B cell (primary cell): ENCODE data around the gene NCK2. TPM values are rescaled to one million over a fixed set of nuclear protein-coding genes. Genes with fewer than 3 reads are reported as not detected.

ENCODE experiments used
- ATAC-seq: fragments of 200-7000 bp; cut with Tn5 transposase; one replicate; pipeline ENCODE4 v1.10.0; 2021; ENCODE audit warnings: low read depth, mild to moderate bottlenecking, moderate number of reproducible peaks, moderate library complexity
- CTCF ChIA-PET: fragments of 350-600 bp; sonication (Branson Sonifier 250); formaldehyde crosslinking; loops from one replicate; lab custom pipeline; 2021; ENCODE audit warnings: antibody characterized with exemption, inconsistent platforms; lab: Charles Lee
- POLR2A ChIA-PET: fragments of 350-600 bp; sonication (Branson Sonifier 250); formaldehyde crosslinking; loops from one replicate; lab custom pipeline; 2021; ENCODE audit warnings: antibody characterized with exemption; lab: Charles Lee
- DNase-seq: peaks from one replicate; pipeline ENCODE4 v3.0.0; 2013
- H2AFZ ChIP-seq: 2 replicates; pipeline ENCODE4 v1.6.1; 2012; ENCODE audit warnings: mild to moderate bottlenecking, low read depth, low read length; ENCODE audit not compliant: insufficient read depth, poor library complexity, severe bottlenecking
- H3K27ac ChIP-seq, 2 donors: 1 replicate in 1 of 2; 2 replicates in 1 of 2; pipeline ENCODE4 v1.5.1; 2012 to 2013; ENCODE audit warnings: low read length in 2 of 2, mild to moderate bottlenecking in 2 of 2, moderate library complexity in 1 of 2
- H3K27me3 ChIP-seq, 4 experiments: fragments of 200-600 bp in 1 of 4; sonication (generic) in 1 of 4; replicated peaks in 1 of 4; 1 replicate in 2 of 4; 2 replicates in 2 of 4; pipeline versions ENCODE4 v1.6.1 to v1.7.0; 2013 to 2016; ENCODE audit warnings: low read length in 3 of 4, mild to moderate bottlenecking in 2 of 4, mixed read lengths in 1 of 4, moderate library complexity in 1 of 4; ENCODE audit not compliant: insufficient read depth in 4 of 4, control insufficient read depth in 3 of 4; ENCODE audit errors: control extremely low read depth in 1 of 4
- H3K36me3 ChIP-seq, 2 experiments: replicated peaks in 1 of 2; 1 replicate in 1 of 2; 2 replicates in 1 of 2; pipeline versions ENCODE4 v1.6.1 to v1.7.1; 2013; ENCODE audit warnings: low read length in 1 of 2; ENCODE audit not compliant: insufficient read depth in 2 of 2, control insufficient read depth in 1 of 2; ENCODE audit errors: control extremely low read depth in 1 of 2, extremely low read depth in 1 of 2
- H3K4me1 ChIP-seq, 2 donors: fragments of 200-600 bp in 1 of 2; sonication (generic) in 1 of 2; 1 replicate in 1 of 2; 2 replicates in 1 of 2; pipeline versions ENCODE4 v1.5.1 to v1.6.1; 2013 to 2017; ENCODE audit warnings: low read length in 2 of 2; ENCODE audit not compliant: control insufficient read depth in 2 of 2, insufficient read depth in 2 of 2
- H3K4me2 ChIP-seq: replicated peaks from 2 replicates; pipeline ENCODE3; 2012; ENCODE audit warnings: mild to moderate bottlenecking, low read depth, low read length; ENCODE audit not compliant: poor library complexity, severe bottlenecking
- H3K4me3 ChIP-seq, 5 experiments: fragments of 200-600 bp in 1 of 5; sonication (generic) in 1 of 5; 1 replicate in 3 of 5; 2 replicates in 2 of 5; pipeline versions ENCODE4 v1.5.1 to v1.7.0; 2011 to 2016; ENCODE audit warnings: low read length in 4 of 5, mild to moderate bottlenecking in 4 of 5, low read depth in 2 of 5, control low read depth in 1 of 5, moderate library complexity in 1 of 5; ENCODE audit not compliant: insufficient read depth in 1 of 5; ENCODE audit errors: control extremely low read depth in 1 of 5, extremely low read depth in 1 of 5
- H3K79me2 ChIP-seq: fragments of 200-600 bp; sonication (generic); one replicate; pipeline ENCODE4 v1.6.0; 2016; ENCODE audit warnings: low read length; ENCODE audit not compliant: control insufficient read depth, insufficient read depth
- H3K9ac ChIP-seq: fragments of 200-600 bp; sonication (generic); 2 replicates; pipeline ENCODE4 v1.6.1; 2017; ENCODE audit warnings: mild to moderate bottlenecking, low read length, moderate library complexity
- H3K9me3 ChIP-seq, 3 donors: one replicate each; pipeline versions ENCODE4 v1.6.1 to v1.7.1; 2013; ENCODE audit warnings: low read length in 2 of 3; ENCODE audit not compliant: control insufficient read depth in 2 of 3, insufficient read depth in 1 of 3; ENCODE audit errors: control extremely low read depth in 1 of 3
- H4K20me1 ChIP-seq: 2 replicates; pipeline ENCODE4 v1.6.0; 2012; ENCODE audit warnings: mild to moderate bottlenecking, low read length; ENCODE audit not compliant: insufficient read depth, control insufficient read depth, poor library complexity, severe bottlenecking
- H3K27ac Mint-ChIP-seq: one replicate; pipeline ENCODE4 v1.8.0; 2021; ENCODE audit warnings: mixed read lengths
- H3K27me3 Mint-ChIP-seq: one replicate; pipeline ENCODE4 v1.8.0; 2021; ENCODE audit warnings: mixed read lengths
- H3K4me1 Mint-ChIP-seq: one replicate; pipeline ENCODE4 v1.8.0; 2021; ENCODE audit warnings: mixed read lengths
- H3K4me3 Mint-ChIP-seq: one replicate; pipeline ENCODE4 v1.8.0; 2021; ENCODE audit warnings: mixed read lengths
- H3K9me3 Mint-ChIP-seq: one replicate; pipeline ENCODE4 v1.8.0; 2022; ENCODE audit warnings: mixed read lengths; ENCODE audit not compliant: insufficient read depth
- EZH2 ChIP-seq: IDR thresholded peaks from 2 replicates; pipeline ENCODE4 v1.6.1; 2012; ENCODE audit warnings: borderline replicate concordance, low read depth, mild to moderate bottlenecking, moderate library complexity, low read length; ENCODE audit not compliant: insufficient read depth, poor library complexity, severe bottlenecking
- WGBS: methylation state at CpG from one replicate; pipeline ENCODE4 v1.1.5; 2013; ENCODE audit warnings: missing lambda C conversion rate; ENCODE audit not compliant: insufficient coverage; 5-methylcytosine and 5-hydroxymethylcytosine counted together
- intact Hi-C: fragments of 100-400 bp; cut with micrococcal nuclease; formaldehyde crosslinking; loops from one replicate; pipeline ENCODE4 v1.10.0; 2022
- polyA plus RNA-seq: library from polyadenylated mRNA; depleted of rRNA; stranded (reverse); fragments of >200 nt; gene quantifications from 2 replicates; pipeline ENCODE4 v1.2.3, GENCODE V29; 2012
- total RNA-seq, 2 donors: library from RNA; stranded (reverse); fragments of 120-200 nt in 1 of 2; gene quantifications; 1 replicate in 1 of 2; 2 replicates in 1 of 2; pipeline versions ENCODE4 v1.2.3 to v1.2.4, GENCODE V29; 2013 to 2022
- TF ChIP-seq, protein P1 (sequence below): fragments of 200-600 bp; IDR thresholded peaks from one replicate; pipeline ENCODE4 v1.8.0; 2022; ENCODE audit warnings: antibody characterized with exemption, mild to moderate bottlenecking

NCK2 gene
- total and polyA plus RNA-seq, 2 donors (not counting 1 experiment from before 2014, with no cell fraction given), result 64.2 to 72.3 TPM

DNA sequence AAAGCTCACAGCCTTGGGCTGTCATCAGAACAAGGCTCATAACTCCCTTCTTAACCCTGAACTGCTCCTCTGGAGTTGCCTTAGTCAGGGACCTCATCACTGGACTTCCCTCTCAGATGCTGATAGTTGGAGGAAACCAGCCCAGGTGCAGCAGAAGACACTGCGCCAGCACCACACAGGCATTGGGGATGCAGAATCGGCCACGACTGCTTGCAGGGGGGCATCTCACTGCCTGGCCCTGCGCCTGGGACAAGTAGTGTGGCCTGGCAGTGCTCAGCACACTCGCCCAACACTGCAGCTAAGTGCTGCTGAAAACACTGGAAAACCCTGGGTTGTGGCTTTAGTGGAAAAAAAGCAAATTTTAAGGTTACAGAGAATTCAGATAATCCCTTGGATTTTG, 68.7 kb downstream of the NCK2 start:
- WGBS, result 87% methylated on average over 5 of the region's 5 CpGs
- POLR2A ChIA-PET, result no interaction called here
- H3K27me3 Mint-ChIP-seq, result no peaks in the 10 kb centered on the region
- H3K27ac ChIP-seq, result peak overlapping the region in 1 of 2 donors; percentile 34
- H3K9me3 ChIP-seq, result no peaks in the 10 kb centered on the region
- H3K36me3 ChIP-seq, result peaks cover 13 to 20% of the 10 kb centered on the region in 2 experiments
- no peak overlapping the region for H3K9ac ChIP-seq
- peaks cover 27 to 50% of the 10 kb centered on the region in 2 donors for H3K4me1 ChIP-seq
- DNase-seq (no peak), ATAC-seq (no peak)
- no peak overlapping the region for H3K4me2 ChIP-seq
- intact Hi-C loops, result no loop called here
- no peaks in the 10 kb centered on the region for H3K27me3 ChIP-seq
- H3K4me3 Mint-ChIP-seq, result no peak overlapping the region
- H3K4me1 Mint-ChIP-seq, result peaks cover 63% of the 10 kb centered on the region
- no peak overlapping the region for H2AFZ ChIP-seq
- H3K79me2 ChIP-seq, result peaks cover 91% of the 10 kb centered on the region
- no peaks in the 10 kb centered on the region for H3K9me3 Mint-ChIP-seq
- no peak for TF ChIP-seq EZH2
- TF ChIP-seq, protein P1, sequence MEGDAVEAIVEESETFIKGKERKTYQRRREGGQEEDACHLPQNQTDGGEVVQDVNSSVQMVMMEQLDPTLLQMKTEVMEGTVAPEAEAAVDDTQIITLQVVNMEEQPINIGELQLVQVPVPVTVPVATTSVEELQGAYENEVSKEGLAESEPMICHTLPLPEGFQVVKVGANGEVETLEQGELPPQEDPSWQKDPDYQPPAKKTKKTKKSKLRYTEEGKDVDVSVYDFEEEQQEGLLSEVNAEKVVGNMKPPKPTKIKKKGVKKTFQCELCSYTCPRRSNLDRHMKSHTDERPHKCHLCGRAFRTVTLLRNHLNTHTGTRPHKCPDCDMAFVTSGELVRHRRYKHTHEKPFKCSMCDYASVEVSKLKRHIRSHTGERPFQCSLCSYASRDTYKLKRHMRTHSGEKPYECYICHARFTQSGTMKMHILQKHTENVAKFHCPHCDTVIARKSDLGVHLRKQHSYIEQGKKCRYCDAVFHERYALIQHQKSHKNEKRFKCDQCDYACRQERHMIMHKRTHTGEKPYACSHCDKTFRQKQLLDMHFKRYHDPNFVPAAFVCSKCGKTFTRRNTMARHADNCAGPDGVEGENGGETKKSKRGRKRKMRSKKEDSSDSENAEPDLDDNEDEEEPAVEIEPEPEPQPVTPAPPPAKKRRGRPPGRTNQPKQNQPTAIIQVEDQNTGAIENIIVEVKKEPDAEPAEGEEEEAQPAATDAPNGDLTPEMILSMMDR, result no peak
- CTCF ChIA-PET, result no interaction called here
- peak overlapping the region; percentile 6 for H3K27ac Mint-ChIP-seq
- H3K4me3 ChIP-seq, result no peak overlapping the region
- H4K20me1 ChIP-seq, result peaks cover 57% of the 10 kb centered on the region

DNA sequence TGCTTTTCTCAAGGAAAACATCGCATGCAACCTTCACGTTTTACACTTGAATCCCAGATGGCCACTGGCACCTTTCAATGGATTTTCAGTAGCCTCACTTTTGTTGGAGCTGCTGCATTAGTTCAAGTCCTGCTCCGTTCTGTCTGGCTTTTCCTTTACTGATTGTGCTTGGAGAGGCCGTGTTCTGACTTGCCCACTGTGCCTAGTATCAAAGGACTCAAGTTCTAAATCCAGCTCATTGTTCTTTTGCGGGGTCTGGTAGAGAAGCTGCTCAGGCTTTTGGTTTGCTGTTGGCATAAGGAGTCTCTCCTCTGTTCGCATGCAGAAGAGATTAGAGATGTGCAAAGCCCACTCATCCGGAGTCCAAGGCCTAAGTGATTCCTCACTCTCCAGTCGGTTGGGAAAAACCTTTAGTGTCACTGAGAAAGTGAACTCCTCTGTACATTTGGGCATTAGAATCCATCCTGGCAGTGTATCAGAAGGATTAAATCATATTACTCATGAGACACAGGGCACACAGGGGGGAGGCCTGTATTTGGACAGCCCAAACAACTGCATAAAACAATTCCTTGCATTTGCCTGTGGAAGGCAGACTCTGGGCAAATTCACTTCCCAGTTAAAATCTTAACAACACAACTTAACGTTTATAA, 69.7 kb downstream of the NCK2 start:
- H3K27me3 ChIP-seq, result no peaks in the 10 kb centered on the region
- WGBS, result 95% methylated on average over 6 of the region's 9 CpGs
- no peak overlapping the region for H3K4me2 ChIP-seq
- H3K36me3 ChIP-seq, result peaks cover 13 to 21% of the 10 kb centered on the region in 2 experiments
- DNase-seq (no peak), ATAC-seq (no peak)
- Mint-ChIP-seq H3K27ac (peak overlapping the region; percentile 59), H3K9me3 (no peaks in the 10 kb centered on the region), H3K27me3 (no peaks in the 10 kb centered on the region), H3K4me3 (no peak overlapping the region), H3K4me1 (peaks cover 56% of the 10 kb centered on the region)
- no peak overlapping the region for H3K4me3 ChIP-seq
- H3K9ac ChIP-seq, result no peak overlapping the region
- ChIA-PET POLR2A (no interaction called here), CTCF (no interaction called here)
- H4K20me1 ChIP-seq, result peaks cover 51% of the 10 kb centered on the region
- peaks cover 17 to 40% of the 10 kb centered on the region in 2 donors for H3K4me1 ChIP-seq
- intact Hi-C loops, result no loop called here
- no peak overlapping the region for H2AFZ ChIP-seq
- TF ChIP-seq, protein P1, result no peak
- TF ChIP-seq EZH2, result no peak
- H3K27ac ChIP-seq, result no peak overlapping the region
- no peaks in the 10 kb centered on the region for H3K9me3 ChIP-seq
- peaks cover 91% of the 10 kb centered on the region for H3K79me2 ChIP-seq
